ENCODE results near the gene EHBP1L1. TPM values are rescaled to one million over a fixed set of nuclear protein-coding genes. Genes with fewer than 3 reads are reported as not detected.

The EHBP1L1 gene
- total RNA-seq, 3 donors from 2014 or later = 28.0 to 68.8 (median 33.4) TPM

GRCh38 chr11:65617990-65618751 is 42.3 kb downstream of the EHBP1L1 start:
- Histone ChIP-seq H3K9me3 (no peaks in the 10 kb centered on the region), H3K27me3 (no peaks in the 10 kb centered on the region), H3K4me1 (peaks cover 0 to 11% of the 10 kb centered on the region in 2 donors), H3K4me3 (no peak overlapping the region), H3K36me3 (no peaks in the 10 kb centered on the region), H3K27ac (no peak overlapping the region)
- intact Hi-C loops (cut with DNase I; ENCODE audit: low total_unique reads) = no loop called here
- no peak for DNase-seq (ENCODE audit: low spot score in 2 of 2)
- TF ChIP-seq POLR2A (IDR thresholded peaks at IDR 0.05) (no peak), POLR2AphosphoS5 (IDR thresholded peaks at IDR 0.05) (no peak), CTCF (IDR thresholded peaks at IDR 0.05) (no peak)

- H3K27ac ChIP-seq = no peak overlapping the region
- peaks cover 0 to 9% of the 10 kb centered on the region in 2 donors for H3K4me1 ChIP-seq
- H3K9me3 ChIP-seq = no peaks in the 10 kb centered on the region
- intact Hi-C loops (cut with DNase I; ENCODE audit: low total_unique reads) = no loop called here
- no peaks in the 10 kb centered on the region for H3K36me3 ChIP-seq
- DNase-seq (ENCODE audit: low spot score in 2 of 2) = no peak
- TF ChIP-seq CTCF (IDR thresholded peaks at IDR 0.05) (no peak), POLR2A (IDR thresholded peaks at IDR 0.05) (no peak), POLR2AphosphoS5 (IDR thresholded peaks at IDR 0.05) (no peak)
- H3K4me3 ChIP-seq = no peak overlapping the region
- H3K27me3 ChIP-seq = no peaks in the 10 kb centered on the region
Measured at GRCh38 chr11:65618763-65619162, 42.9 kb downstream of the EHBP1L1 start.

GRCh38 chr11:65619281-65619928 is 43.6 kb downstream of the EHBP1L1 start:
- H3K27me3 ChIP-seq = no peaks in the 10 kb centered on the region
- no peak overlapping the region for H3K27ac ChIP-seq
- intact Hi-C loops (cut with DNase I; ENCODE audit: low total_unique reads) = no loop called here
- no peak overlapping the region for H3K4me3 ChIP-seq
- peaks cover 0 to 9% of the 10 kb centered on the region in 2 donors for H3K4me1 ChIP-seq
- no peak for DNase-seq (ENCODE audit: low spot score in 2 of 2)
- no peaks in the 10 kb centered on the region for H3K36me3 ChIP-seq
- H3K9me3 ChIP-seq = no peaks in the 10 kb centered on the region
- no peak for TF ChIP-seq CTCF (IDR thresholded peaks at IDR 0.05)
- TF ChIP-seq POLR2A (IDR thresholded peaks at IDR 0.05) = no peak

GRCh38 chr11:65620666-65621065 is 44.8 kb downstream of the EHBP1L1 start:
- H3K36me3 ChIP-seq = peaks cover 3% of the 10 kb centered on the region
- no peaks in the 10 kb centered on the region for H3K27me3 ChIP-seq
- intact Hi-C loops (cut with DNase I; ENCODE audit: low total_unique reads) = no loop called here
- H3K4me1 ChIP-seq = peaks cover 0 to 9% of the 10 kb centered on the region in 2 donors
- H3K9me3 ChIP-seq = no peaks in the 10 kb centered on the region
- TF ChIP-seq CTCF (IDR thresholded peaks at IDR 0.05) = no peak
- no peak for TF ChIP-seq POLR2AphosphoS5 (IDR thresholded peaks at IDR 0.05)
- TF ChIP-seq POLR2A (IDR thresholded peaks at IDR 0.05) = no peak
- DNase-seq (ENCODE audit: low spot score in 2 of 2) = no peak
- H3K4me3 ChIP-seq = no peak overlapping the region
- no peak overlapping the region for H3K27ac ChIP-seq

- TF ChIP-seq CTCF (IDR thresholded peaks at IDR 0.05) (no peak), POLR2AphosphoS5 (IDR thresholded peaks at IDR 0.05) (no peak), POLR2A (IDR thresholded peaks at IDR 0.05) (no peak)
- peaks cover 3% of the 10 kb centered on the region for H3K36me3 ChIP-seq
- H3K4me1 ChIP-seq = peaks cover 0 to 9% of the 10 kb centered on the region in 2 donors
- no peaks in the 10 kb centered on the region for H3K9me3 ChIP-seq
- DNase-seq (ENCODE audit: low spot score in 2 of 2) = no peak
- intact Hi-C loops (cut with DNase I; ENCODE audit: low total_unique reads) = no loop called here
- H3K4me3 ChIP-seq = no peak overlapping the region
- H3K27ac ChIP-seq = no peak overlapping the region
- H3K27me3 ChIP-seq = no peaks in the 10 kb centered on the region
Measured at GRCh38 chr11:65621460-65621859, 45.6 kb downstream of the EHBP1L1 start.
